ENCODE measurements around the gene GRAP2.
"Not testable (repeated sequence)": the region's sequence is repeated elsewhere in the genome, so short reads cannot be mapped to it uniquely, and the experiment has no call there.

Gene GRAP2

GRCh38 chr22:39967996-39968972 is 67.4 kb downstream of the GRAP2 start:
- no peak for DNase-seq (ENCODE audit: low spot score)

DNA sequence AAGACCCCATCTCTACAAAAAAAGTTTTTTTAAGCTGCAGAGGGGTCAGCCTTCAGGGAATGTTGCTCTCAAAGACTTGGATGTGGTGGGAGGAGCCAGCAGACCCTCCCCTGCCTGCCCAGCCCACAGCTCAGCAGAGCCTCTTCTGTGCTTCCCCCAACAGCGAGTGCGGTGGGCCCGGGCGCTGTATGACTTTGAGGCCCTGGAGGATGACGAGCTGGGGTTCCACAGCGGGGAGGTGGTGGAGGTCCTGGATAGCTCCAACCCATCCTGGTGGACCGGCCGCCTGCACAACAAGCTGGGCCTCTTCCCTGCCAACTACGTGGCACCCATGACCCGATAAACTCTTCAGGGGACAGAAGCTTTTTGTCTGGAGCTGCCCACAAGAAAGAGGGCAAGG is 69.9 kb downstream of the GRAP2 start:
- DNase-seq (ENCODE audit: low spot score): no peak

DNA sequence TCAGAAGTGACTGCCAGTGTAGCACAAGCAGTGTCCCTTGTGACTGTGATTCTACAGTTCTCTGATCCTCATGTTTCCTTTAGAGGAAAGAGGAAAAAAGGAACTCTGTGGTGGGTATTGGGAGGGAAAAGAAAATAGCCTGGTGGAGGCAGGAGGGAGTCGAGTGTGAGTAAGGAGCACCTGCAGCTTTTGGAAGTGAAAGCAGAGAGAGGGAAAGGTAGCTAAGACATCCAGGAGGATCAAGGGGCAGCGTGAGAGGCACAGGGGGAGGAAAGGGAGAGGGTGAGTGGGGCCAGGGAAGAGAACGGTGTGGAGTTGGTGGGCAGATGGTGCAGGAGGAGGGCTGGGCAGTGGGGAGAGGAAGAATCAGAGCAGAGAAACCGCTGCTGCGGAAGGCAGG is 71.8 kb downstream of the GRAP2 start:
- no peak for DNase-seq (ENCODE audit: low spot score)

GRCh38 chr22:39973656-39974055 is 72.8 kb downstream of the GRAP2 start:
- no peak for DNase-seq (ENCODE audit: low spot score)

GRCh38 chr22:39974065-39974464 is 73.2 kb downstream of the GRAP2 start:
- no peak for DNase-seq (ENCODE audit: low spot score)

GRCh38 chr22:39979048-39979447 is 78.2 kb downstream of the GRAP2 start:
- DNase-seq (ENCODE audit: low spot score): no peak

DNA sequence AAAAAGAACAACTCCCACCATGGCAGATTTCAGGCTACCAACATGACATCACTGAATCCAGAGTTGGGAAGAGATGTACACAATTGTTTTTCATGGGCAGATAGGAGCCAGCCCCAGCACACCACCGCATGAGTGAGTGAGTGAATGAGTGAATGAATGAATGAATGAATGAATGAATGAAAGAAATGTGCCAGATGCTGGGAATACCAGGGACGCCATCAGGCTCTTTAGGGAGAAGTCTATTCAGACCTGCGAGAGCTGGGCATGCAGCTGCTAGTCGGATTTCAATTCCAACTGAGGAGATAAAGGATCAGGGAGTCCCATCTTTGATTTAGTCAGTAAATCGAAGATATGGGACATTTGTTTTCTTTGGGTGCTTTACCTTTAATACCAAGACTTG is 78.6 kb downstream of the GRAP2 start:
- no peak for DNase-seq (ENCODE audit: low spot score)

DNA sequence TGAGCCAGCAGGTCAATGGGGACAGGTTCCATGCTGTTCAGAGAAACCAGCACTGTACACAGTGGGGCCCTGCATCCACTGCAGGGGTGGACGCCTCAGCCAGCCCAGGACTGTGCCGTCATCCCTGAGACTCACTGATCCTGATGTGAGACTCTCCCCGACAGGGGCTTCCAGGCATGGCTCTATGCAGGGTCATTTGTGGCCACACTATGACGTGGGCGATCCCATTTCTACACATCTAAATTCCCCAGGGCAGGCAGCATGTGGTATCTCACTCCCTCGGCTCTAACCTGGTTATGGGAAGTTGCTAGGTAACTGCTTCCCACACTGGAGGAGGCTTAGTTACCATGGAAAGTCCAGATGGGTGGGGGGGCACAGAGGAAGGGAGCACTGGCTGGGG is 79.7 kb downstream of the GRAP2 start:
- no peak for DNase-seq (ENCODE audit: low spot score)

GRCh38 chr22:39983346-39983745 is 82.5 kb downstream of the GRAP2 start:
- DNase-seq (ENCODE audit: low spot score): no peak

- no peak for DNase-seq (ENCODE audit: low spot score)
These were observed 83.1 kb downstream of the GRAP2 start for GRCh38 chr22:39984006-39984405.

- no peak for DNase-seq (ENCODE audit: low spot score)
These were observed 83.9 kb downstream of the GRAP2 start for GRCh38 chr22:39984746-39985145.

- DNase-seq (ENCODE audit: low spot score): no peak
These were observed 84.6 kb downstream of the GRAP2 start for GRCh38 chr22:39985383-39986035.

DNA sequence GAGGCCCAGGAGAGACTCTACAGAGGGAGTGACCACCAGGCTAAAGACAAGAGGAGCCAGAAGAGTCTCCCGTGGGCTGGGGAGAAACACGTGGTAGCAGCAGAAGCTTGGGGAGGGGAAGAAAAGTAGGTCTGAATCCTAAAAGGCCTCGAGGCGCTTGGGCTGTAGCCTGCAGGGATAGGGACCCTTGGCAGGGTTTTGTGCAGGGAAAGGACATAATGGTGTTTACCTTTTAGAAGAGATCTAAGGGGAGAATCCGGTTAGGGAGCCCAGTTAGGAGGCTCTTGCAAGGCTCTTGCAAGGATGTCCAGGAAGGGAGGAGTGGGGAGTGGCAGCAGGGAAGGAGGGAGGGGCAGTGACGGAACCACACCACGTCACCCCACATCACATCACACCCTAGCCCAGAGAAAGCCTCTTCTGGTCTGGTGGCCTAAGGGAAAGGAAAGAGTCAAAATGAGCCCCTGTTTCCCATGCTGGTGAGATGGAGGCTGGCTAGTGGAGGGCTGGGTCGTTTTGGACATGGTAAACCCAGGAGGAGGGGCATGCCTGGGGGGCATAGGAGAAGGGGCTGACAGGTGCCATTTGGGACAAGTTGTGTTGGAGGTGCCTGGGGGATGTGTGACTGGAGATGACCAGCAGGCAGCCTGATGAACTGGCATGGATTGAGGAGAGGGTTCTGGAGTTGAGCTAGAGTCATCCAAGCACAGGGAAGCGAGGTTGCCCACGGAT is 87.7 kb downstream of the GRAP2 start:
- DNase-seq (ENCODE audit: low spot score): no peak

- DNase-seq (ENCODE audit: low spot score): no peak
These were observed 88.7 kb downstream of the GRAP2 start for GRCh38 chr22:39989633-39990032.

- DNase-seq (ENCODE audit: low spot score): no peak
These were observed 89.8 kb downstream of the GRAP2 start for GRCh38 chr22:39990686-39991085.

- DNase-seq (ENCODE audit: low spot score): peak; percentile 68
These were observed 90.4 kb downstream of the GRAP2 start for GRCh38 chr22:39991159-39991860.

DNA sequence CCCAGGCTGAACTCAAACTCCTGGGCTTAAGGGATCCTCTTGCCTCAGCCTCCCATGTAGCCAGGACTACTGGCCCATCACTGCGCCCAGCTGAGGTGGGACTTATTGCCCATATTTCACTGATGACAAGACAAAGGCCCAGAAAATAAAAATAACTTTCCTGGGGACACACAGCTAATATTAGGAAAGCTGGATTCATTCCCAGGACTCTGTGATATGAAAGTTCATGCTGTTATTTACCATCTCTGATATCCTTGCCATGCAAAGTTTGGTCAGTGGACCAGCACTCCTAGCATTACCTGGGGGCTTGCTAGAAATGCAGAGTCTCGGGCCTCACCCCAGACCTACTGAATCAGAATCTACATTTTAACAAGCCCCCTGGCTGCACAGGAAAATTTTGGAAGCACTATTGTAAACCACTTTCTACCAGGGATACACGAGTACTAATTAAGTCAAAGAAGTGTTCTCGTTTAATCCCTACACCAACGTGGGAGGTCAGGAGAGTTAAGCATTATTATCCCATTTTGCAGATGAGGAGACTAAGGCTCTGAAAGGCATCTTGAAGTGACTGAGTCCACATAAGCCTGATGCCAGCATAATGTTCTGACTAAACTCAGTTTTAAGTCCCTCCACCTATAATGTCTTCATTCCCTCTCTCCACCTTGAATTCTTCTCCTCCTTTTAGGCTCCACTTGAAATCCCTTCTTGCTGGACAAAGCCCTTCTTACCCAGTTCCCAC is 91.4 kb downstream of the GRAP2 start:
- no peak for DNase-seq (ENCODE audit: low spot score)

DNA sequence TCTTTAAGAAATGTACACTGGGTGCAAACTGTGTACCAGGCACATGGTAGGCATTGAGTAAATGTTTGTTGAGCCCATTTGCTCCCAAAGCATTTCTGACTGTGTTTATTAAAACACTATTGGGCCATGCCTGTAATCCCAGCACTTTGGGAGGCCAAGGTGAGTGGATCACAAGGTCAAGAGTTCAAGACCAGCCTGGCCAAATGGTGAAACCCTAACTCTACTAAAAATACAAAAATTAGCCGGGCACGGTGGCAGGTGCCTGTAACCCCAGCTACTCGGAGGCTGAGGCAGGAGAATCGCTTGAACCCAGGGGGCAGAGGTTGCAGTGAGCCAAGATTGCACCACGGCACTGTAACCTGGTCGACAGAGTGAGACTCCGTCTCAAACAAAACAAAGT is 92.0 kb downstream of the GRAP2 start:
- not testable (repeated sequence) for DNase-seq (ENCODE audit: low spot score)

DNA sequence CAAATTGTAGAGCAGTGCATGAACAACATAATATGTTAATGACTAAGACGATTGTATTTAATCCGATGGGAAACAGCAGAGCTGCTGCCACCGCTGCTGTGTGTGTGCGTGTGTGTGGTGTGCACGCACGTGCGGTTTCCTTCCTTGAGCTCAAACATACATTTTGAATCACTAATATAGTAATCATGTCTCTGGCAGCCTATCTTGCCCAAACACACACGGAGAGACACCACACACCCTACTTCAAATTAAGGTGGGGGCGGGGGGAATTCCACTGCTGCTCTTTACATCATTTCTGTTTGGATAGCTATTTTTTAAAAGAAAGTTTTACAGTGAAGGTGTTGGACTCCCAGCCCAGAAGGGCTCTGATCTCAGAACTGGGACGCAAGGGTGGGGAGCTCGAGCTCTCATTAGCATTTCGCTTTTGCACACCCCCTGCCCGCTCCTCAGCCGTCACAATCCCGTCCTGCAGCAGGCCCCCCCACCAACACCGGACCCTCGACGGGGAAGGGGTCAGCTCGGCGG is 93.2 kb downstream of the GRAP2 start:
- DNase-seq (ENCODE audit: low spot score): no peak

GRCh38 chr22:39994566-39995392 is 93.9 kb downstream of the GRAP2 start, which contains the start of gene FAM83F:
Gene FAM83F (plus strand): TSS chr22:39994954. CDS start chr22:39995043, 89 bp downstream.
- no peak for DNase-seq (ENCODE audit: low spot score)

Measured in HuH-7 (cell line).